ENCODE results near the gene AP1S3. TPM values are rescaled to one million over a fixed set of nuclear protein-coding genes. Genes with fewer than 3 reads are reported as not detected.
A peak's percentile ranks its signal among the peaks of the same experiment; 100 is the strongest.

Gene AP1S3
- total RNA-seq, 1 experiment from 2014 or later = 1.8 TPM

DNA sequence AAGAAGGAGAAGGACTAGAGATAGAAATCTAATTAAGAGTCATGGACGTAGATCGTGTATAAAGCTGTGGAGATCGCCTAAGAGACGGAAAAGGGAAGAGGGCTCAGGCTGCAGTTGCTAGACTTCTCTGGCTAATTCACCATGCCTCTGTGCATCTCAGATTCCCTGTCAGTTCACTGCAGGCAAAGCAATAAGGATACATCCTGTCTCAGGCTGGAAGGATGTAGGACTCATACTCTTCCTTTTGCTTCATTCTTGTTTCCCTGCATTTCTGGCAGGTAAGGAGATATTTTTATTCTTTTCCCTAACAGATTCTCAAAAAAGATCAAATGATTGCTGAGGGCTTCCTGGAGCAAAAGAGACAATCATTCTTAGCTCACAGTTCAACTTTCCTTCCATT, 112.5 kb downstream of the AP1S3 start:
- peak; percentile 46 for DNase-seq (ENCODE audit: low read depth)

DNA sequence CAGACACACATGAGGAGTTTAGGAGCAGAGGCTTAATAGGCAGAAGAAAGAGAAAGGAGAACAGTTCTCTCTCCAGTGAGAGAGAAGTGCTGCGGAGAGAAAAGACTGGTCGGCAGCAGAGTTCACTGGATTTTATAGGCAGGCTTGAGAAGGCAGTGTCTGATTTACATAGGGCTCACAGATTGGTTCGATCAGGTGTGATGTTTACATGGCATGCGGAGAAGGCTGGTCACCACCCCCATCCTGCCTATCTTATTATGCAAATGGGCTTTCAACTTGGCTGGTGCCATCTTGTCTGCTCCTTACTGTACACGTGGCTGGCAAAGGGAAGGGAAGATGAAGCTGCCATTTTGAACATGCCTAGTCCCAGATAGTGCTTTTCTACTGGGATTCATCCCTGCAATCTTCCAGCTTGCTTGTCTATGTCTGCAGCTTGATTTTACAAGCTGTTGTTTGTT, 113.4 kb downstream of the AP1S3 start:
- DNase-seq (ENCODE audit: low read depth) = no peak

DNA sequence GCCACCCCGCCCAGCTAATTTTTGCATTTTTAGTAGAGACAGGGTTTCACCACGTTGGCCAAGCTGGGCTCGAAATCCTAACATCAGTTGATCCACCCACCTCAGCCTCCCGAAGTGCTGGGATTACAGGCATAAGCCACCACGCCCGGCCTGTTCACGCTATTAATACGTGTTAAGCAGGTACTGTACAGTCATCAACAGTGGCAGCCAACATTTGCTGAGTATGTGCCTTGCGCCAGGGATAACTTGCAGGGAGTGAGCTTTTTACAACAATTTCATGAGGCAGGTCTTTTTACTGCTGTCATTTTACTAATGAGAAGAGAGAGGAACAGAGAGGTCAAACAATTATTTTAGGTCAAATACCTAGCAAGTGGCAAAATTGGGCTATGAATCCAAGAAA, 115.2 kb downstream of the AP1S3 start:
- DNase-seq (ENCODE audit: low read depth) = no peak

DNA sequence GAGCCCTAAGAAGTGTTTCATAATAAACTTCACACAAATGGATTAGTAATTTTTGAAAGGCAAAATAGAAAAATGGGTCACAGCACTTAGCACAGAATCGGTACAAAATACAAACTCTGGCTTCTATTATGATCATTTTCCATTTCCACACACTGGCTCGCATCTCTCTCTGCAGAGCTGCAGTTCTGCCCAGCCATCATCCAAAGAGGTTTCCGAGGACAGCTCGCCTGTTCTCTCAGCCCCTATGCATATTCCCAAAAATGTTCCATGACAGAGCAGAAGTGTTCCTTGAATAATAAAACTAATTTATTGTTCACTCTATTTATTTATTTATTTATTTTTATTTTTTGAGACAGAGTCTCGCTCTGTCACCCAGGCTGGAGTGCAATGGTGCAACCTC, 115.6 kb downstream of the AP1S3 start:
- no peak for DNase-seq (ENCODE audit: low read depth)

DNA sequence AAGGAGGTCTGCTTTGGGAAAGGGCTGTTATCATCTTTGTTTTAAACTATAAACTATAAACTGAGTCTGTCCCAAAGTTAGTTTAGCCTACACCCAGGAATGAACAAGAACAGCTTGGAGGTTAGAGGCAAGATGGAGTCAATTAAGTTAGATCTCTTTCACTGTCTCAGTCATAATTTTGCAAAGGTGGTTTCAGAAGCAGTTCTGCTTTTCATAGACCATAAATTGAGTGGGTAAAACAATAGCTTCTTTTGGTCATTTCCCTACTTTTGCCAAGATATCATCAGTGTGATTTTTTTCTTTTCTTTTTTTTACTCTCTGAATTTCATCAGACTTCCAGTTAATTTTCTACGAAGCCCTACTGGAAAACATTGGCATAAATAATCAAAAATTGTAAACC, 117.0 kb downstream of the AP1S3 start:
- DNase-seq (ENCODE audit: low read depth) = no peak

DNA sequence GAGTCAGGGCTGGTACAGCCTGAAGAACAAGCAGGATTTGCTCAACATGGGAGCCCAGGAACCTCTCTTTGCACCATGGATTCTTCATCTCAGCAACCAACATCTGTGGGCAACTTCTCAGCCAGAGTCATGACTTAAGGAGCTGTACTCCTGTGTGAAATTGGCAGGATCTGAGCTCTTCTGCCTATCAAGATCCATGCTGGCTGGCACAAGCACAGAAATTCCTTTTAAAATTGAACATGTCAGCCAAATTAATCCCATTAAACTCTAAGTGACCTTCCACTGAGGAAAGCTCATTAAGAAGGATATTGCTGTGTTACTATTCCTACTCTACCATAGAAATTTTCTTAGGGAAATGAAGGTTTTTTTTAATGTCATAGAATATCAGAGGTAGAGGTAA, 124.7 kb downstream of the AP1S3 start:
- DNase-seq (ENCODE audit: low read depth) = no peak

DNA sequence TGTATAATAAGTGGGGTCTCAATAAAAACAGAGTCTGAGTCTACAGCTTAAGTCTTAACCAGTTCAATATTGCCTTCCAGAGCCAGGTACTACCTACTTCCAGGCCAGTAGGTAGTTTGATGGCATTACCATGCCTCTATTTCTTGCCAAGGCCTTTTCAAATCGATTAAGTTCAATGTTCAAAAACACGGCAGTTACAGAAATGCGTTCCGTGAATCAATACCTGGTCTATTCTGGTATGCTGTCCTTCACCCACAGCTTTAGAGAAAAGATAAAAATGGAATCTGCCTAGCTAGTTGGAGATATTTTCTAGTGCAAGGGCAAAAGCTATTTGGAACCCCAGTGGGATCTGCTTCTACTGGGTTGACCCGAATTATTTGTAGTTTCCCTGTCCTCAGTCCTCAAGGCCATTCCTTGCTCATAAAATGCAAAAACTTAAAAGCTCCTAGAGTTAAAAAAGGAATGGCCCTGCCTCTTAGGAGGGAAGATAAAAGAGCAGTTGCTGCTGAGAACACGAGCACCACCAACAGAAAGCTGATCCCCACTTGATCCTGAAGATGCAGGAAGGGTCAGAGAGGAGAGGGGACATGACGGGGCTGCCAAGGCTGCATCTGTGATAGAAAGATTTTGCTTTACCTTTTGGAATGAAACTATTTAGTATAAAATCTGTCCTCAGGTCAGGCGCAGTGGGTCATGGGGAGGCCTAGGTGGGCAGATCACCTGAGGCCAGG, 125.6 kb downstream of the AP1S3 start:
- DNase-seq (ENCODE audit: low read depth) = no peak

Other genes with a start within 250 kb of the AP1S3 start
- 10.8 and 12.7 TPM in 2 replicates for gene SCG2, start 235.2 kb downstream of the AP1S3 start, total RNA-seq (2014; rRNA removed)
- 45.5 and 48.6 TPM in 2 replicates for gene WDFY1, start 107.8 kb upstream of the AP1S3 start, total RNA-seq (2014; rRNA removed)
- gene MRPL44, start 119.9 kb upstream of the AP1S3 start, total RNA-seq (2014; rRNA removed) = 36.2 and 38.3 TPM in 2 replicates
- gene SERPINE2, start 201.7 kb upstream of the AP1S3 start, total RNA-seq (2014; rRNA removed) = 87.3 and 97.9 TPM in 2 replicates